ENCODE measurements around the gene TMED7. TPM values are rescaled to one million over a fixed set of nuclear protein-coding genes. Genes with fewer than 3 reads are reported as not detected.

Gene TMED7
- total RNA-seq, 1 experiment from 2014 or later = 86.5 TPM

DNA sequence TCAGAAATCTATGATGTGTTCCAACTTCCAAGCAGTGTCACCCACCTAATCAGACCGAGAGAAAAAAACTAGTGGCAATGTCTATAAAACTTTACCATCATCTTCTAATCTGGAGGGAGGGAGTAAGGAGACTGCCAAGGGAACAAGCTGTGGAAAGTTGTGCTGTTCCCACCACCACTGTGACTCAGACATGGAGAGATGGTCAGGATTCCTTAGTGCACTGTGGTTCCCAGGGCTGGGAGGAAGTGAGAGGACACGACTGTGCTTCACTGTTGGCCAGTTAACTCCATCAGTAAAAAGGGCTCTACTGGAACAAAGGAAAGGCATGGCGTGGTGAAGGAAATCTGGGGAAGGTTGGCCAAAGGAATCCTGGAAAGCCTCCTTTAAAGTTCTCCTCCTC, 42.4 kb downstream of the TMED7 start:
- Mint-ChIP-seq H3K27ac (no peak overlapping the region), H3K36me3 (no peaks in the 10 kb centered on the region), H3K9me3 (no peaks in the 10 kb centered on the region), H3K4me1 (0 out of 2 replicates have a peak, but pooled peaks cover 3% of the 10 kb centered on the region), H3K4me3 (no peak overlapping the region), H3K27me3 (ENCODE audit: low read depth) (no peaks in the 10 kb centered on the region)
- CTCF ChIA-PET = no interaction called here
- TF ChIP-seq NFATC4 (CRISPR knock-in tag; IDR thresholded peaks at IDR 0.05) = no peak
- TF ChIP-seq ZNF396 (CRISPR knock-in tag; IDR thresholded peaks at IDR 0.05; ENCODE audit: borderline replicate concordance) = no peak
- ATAC-seq (no peak), DNase-seq (ENCODE audit: low spot score) (no peak)
- POLR2A ChIA-PET = no interaction called here

DNA sequence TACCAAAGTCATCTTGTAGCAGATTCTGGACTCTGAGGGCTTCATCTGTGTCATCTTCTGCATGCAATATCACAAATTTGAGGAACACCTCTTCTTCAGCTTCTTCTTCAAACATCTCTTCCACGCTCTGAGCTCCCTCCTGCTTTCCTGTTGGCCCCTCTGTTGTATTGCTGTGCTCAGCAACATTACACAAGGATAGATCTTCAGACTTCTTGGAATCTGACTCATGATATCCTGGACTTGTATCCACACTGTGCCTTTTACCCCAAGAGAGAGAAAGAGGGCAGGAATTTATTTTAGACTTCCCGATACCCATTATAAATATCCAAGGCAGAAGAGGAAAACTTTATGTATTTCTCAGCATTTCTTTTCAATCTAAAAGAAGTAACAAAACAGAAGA, 44.9 kb downstream of the TMED7 start:
- H3K4me3 Mint-ChIP-seq = no peak overlapping the region
- H3K27me3 Mint-ChIP-seq (ENCODE audit: low read depth) = no peaks in the 10 kb centered on the region
- H3K27ac Mint-ChIP-seq = no peak overlapping the region
- peaks cover 12% of the 10 kb centered on the region for H3K9me3 Mint-ChIP-seq
- no peak for ATAC-seq
- TF ChIP-seq ATF1 (CRISPR knock-in tag; IDR thresholded peaks at IDR 0.05) = no peak
- TF ChIP-seq ZNF671 (CRISPR knock-in tag; IDR thresholded peaks at IDR 0.05) = no peak
- no peak for TF ChIP-seq ETV6 (CRISPR knock-in tag; IDR thresholded peaks at IDR 0.05)
- no peak for TF ChIP-seq MYBL2 (CRISPR knock-in tag; IDR thresholded peaks at IDR 0.05)
- TF ChIP-seq CREB1 (CRISPR knock-in tag; IDR thresholded peaks at IDR 0.05) = no peak
- TF ChIP-seq ZNF263 (CRISPR knock-in tag; IDR thresholded peaks at IDR 0.05; ENCODE audit: low read depth) = no peak
- TF ChIP-seq, protein P1, sequence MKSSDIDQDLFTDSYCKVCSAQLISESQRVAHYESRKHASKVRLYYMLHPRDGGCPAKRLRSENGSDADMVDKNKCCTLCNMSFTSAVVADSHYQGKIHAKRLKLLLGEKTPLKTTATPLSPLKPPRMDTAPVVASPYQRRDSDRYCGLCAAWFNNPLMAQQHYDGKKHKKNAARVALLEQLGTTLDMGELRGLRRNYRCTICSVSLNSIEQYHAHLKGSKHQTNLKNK (CRISPR knock-in tag; IDR thresholded peaks at IDR 0.05) = no peak
- TF ChIP-seq ZNF423 (CRISPR knock-in tag; IDR thresholded peaks at IDR 0.05) = no peak
- TF ChIP-seq TEAD1 (CRISPR knock-in tag; IDR thresholded peaks at IDR 0.05) = no peak
- no peak for TF ChIP-seq ZBTB21 (CRISPR knock-in tag; IDR thresholded peaks at IDR 0.05; ENCODE audit: borderline replicate concordance)
- no peak for TF ChIP-seq GABPB1 (CRISPR knock-in tag; IDR thresholded peaks at IDR 0.05)
- no peak for TF ChIP-seq NFATC4 (CRISPR knock-in tag; IDR thresholded peaks at IDR 0.05)
- TF ChIP-seq, protein P2, sequence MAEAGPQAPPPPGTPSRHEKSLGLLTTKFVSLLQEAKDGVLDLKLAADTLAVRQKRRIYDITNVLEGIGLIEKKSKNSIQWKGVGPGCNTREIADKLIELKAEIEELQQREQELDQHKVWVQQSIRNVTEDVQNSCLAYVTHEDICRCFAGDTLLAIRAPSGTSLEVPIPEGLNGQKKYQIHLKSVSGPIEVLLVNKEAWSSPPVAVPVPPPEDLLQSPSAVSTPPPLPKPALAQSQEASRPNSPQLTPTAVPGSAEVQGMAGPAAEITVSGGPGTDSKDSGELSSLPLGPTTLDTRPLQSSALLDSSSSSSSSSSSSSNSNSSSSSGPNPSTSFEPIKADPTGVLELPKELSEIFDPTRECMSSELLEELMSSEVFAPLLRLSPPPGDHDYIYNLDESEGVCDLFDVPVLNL (CRISPR knock-in tag; IDR thresholded peaks at IDR 0.05; ENCODE audit: borderline replicate concordance, low read depth) = no peak
- TF ChIP-seq JAZF1 (CRISPR knock-in tag; IDR thresholded peaks at IDR 0.05) = no peak
- TF ChIP-seq, protein P3, sequence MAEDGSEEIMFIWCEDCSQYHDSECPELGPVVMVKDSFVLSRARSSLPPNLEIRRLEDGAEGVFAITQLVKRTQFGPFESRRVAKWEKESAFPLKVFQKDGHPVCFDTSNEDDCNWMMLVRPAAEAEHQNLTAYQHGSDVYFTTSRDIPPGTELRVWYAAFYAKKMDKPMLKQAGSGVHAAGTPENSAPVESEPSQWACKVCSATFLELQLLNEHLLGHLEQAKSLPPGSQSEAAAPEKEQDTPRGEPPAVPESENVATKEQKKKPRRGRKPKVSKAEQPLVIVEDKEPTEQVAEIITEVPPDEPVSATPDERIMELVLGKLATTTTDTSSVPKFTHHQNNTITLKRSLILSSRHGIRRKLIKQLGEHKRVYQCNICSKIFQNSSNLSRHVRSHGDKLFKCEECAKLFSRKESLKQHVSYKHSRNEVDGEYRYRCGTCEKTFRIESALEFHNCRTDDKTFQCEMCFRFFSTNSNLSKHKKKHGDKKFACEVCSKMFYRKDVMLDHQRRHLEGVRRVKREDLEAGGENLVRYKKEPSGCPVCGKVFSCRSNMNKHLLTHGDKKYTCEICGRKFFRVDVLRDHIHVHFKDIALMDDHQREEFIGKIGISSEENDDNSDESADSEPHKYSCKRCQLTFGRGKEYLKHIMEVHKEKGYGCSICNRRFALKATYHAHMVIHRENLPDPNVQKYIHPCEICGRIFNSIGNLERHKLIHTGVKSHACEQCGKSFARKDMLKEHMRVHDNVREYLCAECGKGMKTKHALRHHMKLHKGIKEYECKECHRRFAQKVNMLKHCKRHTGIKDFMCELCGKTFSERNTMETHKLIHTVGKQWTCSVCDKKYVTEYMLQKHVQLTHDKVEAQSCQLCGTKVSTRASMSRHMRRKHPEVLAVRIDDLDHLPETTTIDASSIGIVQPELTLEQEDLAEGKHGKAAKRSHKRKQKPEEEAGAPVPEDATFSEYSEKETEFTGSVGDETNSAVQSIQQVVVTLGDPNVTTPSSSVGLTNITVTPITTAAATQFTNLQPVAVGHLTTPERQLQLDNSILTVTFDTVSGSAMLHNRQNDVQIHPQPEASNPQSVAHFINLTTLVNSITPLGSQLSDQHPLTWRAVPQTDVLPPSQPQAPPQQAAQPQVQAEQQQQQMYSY (CRISPR knock-in tag; IDR thresholded peaks at IDR 0.05) = no peak
- no peak for TF ChIP-seq GRHL2 (CRISPR knock-in tag; IDR thresholded peaks at IDR 0.05; ENCODE audit: insufficient replicate concordance, severe bottlenecking)
- TF ChIP-seq SMAD4 (CRISPR knock-in tag; IDR thresholded peaks at IDR 0.05) = no peak
- TF ChIP-seq ZNF416 (CRISPR knock-in tag; IDR thresholded peaks at IDR 0.05) = no peak
- TF ChIP-seq, protein P4, sequence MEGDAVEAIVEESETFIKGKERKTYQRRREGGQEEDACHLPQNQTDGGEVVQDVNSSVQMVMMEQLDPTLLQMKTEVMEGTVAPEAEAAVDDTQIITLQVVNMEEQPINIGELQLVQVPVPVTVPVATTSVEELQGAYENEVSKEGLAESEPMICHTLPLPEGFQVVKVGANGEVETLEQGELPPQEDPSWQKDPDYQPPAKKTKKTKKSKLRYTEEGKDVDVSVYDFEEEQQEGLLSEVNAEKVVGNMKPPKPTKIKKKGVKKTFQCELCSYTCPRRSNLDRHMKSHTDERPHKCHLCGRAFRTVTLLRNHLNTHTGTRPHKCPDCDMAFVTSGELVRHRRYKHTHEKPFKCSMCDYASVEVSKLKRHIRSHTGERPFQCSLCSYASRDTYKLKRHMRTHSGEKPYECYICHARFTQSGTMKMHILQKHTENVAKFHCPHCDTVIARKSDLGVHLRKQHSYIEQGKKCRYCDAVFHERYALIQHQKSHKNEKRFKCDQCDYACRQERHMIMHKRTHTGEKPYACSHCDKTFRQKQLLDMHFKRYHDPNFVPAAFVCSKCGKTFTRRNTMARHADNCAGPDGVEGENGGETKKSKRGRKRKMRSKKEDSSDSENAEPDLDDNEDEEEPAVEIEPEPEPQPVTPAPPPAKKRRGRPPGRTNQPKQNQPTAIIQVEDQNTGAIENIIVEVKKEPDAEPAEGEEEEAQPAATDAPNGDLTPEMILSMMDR (IDR thresholded peaks at IDR 0.05) = no peak
- TF ChIP-seq, protein P5, sequence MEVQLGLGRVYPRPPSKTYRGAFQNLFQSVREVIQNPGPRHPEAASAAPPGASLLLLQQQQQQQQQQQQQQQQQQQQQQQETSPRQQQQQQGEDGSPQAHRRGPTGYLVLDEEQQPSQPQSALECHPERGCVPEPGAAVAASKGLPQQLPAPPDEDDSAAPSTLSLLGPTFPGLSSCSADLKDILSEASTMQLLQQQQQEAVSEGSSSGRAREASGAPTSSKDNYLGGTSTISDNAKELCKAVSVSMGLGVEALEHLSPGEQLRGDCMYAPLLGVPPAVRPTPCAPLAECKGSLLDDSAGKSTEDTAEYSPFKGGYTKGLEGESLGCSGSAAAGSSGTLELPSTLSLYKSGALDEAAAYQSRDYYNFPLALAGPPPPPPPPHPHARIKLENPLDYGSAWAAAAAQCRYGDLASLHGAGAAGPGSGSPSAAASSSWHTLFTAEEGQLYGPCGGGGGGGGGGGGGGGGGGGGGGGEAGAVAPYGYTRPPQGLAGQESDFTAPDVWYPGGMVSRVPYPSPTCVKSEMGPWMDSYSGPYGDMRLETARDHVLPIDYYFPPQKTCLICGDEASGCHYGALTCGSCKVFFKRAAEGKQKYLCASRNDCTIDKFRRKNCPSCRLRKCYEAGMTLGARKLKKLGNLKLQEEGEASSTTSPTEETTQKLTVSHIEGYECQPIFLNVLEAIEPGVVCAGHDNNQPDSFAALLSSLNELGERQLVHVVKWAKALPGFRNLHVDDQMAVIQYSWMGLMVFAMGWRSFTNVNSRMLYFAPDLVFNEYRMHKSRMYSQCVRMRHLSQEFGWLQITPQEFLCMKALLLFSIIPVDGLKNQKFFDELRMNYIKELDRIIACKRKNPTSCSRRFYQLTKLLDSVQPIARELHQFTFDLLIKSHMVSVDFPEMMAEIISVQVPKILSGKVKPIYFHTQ (CRISPR knock-in tag; IDR thresholded peaks at IDR 0.05) = no peak
- no peak for DNase-seq (ENCODE audit: low spot score)
- ChIA-PET CTCF (no interaction called here), POLR2A (no interaction called here)
- 0 out of 2 replicates have a peak, but pooled peaks cover 3% of the 10 kb centered on the region for H3K4me1 Mint-ChIP-seq
- peaks cover 4% of the 10 kb centered on the region for H3K36me3 Mint-ChIP-seq
